OCI-M2 (cell line): ENCODE measurements around the gene SLC26A2.
A peak's percentile ranks its signal among the peaks of the same experiment; 100 is the strongest.

Experiments
- DNase-seq: peaks from one replicate; lab custom pipeline; 2025; ENCODE audit not compliant: unreplicated experiment; lab: John Stamatoyannopoulos, UW

Gene SLC26A2

DNA sequence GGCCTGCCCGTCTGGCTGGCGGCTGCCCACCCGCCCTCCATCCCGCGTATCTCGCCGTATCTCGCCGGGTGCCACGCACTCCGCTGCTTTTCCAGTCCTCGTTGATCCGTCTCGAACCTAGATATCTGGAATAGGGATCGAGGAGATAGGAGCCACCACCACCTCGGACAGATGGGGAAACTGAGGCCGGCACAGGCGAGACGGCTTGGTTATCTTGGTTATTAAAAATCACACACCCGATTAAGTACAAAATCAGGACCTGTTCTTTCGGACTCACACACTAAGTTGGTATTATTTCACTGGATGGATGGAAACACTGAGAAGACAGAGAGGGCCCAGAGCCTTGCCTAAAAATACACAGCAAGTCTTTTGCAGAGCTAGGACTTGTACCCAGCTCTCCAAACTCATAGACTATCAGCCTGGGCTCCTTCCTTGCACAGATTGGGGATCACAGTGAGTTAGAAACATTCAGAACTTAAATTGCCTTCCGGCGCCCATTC, 678 bp downstream of the SLC26A2 start:
- DNase-seq = no peak

DNA sequence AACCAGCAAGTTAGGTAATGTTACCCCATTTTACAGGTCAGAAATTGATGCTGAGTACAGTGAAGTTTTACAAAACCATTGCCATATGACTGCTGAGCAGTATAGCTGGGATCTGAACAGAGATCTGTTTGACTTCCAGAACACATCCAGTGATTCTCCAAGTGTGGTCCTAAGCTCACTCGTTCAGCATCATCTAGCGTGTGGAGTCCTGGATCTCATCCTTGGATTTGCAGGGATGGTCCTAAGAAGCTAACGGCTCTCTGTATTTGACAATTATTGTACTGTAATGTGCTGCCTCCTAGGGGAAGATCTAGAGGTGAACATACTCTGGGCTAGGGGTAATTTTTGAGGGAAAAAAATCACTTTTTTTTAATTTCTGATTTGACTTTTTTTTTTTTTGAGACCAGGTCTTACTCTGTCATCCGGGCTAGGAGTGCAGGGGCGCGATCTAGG, 1.4 kb downstream of the SLC26A2 start:
- DNase-seq = no peak

DNA sequence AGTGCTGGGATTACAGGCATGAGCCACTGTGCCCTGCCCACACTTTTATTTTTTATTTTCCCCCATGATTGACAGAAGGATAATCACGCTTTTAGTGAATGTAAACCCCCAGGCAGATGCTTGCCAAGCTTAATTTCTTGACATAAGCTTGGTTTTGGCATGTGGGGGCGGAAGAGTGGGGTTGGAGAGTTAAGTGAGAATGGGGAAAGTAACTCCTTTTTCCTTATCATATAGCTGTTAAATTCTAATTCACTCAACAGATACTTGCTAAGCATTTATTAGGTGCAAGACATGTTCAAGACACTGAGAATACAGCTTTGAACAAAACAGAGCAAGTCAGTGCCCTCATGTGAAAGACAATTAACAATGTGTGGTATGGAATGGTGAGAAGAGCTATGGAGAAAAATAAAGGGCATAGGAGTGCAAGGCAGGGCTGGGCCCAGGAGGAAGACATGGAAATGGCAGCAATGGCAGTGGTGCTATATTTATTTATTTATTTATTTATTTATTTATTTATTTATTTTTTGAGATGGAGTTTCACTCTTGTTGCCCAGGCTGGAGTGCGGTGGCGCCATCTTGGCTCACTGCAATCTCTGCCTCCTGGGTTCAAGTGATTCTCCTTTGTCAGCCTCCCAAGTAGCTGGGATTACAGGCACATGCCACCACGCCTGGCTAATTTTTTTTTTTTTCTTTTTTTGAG, 2.2 kb downstream of the SLC26A2 start:
- no peak for DNase-seq

- DNase-seq = no peak
Measured at GRCh38 chr5:149963729-149964128, 3.2 kb downstream of the SLC26A2 start.

GRCh38 chr5:149966946-149967345, 6.4 kb downstream of the SLC26A2 start:
- DNase-seq = no peak

DNA sequence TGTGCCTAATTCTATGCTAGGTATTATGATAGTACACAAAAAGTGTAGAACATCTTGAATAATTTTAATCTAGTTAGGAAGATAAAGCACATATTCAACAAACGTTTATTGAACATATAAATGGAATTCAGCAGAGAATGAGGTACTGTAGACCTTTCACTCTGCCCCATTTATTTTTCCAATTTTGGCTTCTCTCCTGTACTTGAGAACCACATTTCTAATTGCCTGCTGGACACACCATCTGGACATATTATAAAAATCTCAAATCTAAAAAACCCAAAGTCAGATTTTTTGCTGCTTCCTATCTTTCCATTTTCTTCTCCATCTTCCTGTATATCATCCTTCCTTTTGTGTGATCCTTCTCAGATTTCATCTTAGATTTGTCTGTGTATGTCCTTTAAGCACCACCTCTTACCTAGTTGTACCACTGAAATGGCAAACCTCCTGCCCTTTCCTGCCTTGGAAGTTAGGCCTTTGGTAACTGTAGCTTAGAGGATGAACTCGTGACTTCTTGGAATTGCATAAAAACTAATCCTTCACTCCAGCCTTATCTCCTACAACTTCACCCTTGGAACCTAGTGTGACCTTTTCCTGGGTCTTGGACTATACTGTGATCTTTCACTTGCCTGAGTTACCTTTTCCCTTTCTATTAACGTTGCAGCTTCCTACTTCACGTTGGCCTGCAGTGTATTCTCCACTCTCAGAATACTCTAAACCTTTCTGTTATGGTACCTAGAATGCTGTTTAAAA, 8.8 kb downstream of the SLC26A2 start:
- no peak for DNase-seq

GRCh38 chr5:149975409-149975808, 14.9 kb downstream of the SLC26A2 start:
- no peak for DNase-seq

- DNase-seq = no peak
Measured at GRCh38 chr5:149979896-149980295, 19.3 kb downstream of the SLC26A2 start.

- DNase-seq = no peak
Measured at GRCh38 chr5:149981206-149981605, 20.6 kb downstream of the SLC26A2 start.

GRCh38 chr5:149982505-149982904, 21.9 kb downstream of the SLC26A2 start:
- DNase-seq = no peak

GRCh38 chr5:149988126-149988525, 27.6 kb downstream of the SLC26A2 start:
- DNase-seq = no peak

DNA sequence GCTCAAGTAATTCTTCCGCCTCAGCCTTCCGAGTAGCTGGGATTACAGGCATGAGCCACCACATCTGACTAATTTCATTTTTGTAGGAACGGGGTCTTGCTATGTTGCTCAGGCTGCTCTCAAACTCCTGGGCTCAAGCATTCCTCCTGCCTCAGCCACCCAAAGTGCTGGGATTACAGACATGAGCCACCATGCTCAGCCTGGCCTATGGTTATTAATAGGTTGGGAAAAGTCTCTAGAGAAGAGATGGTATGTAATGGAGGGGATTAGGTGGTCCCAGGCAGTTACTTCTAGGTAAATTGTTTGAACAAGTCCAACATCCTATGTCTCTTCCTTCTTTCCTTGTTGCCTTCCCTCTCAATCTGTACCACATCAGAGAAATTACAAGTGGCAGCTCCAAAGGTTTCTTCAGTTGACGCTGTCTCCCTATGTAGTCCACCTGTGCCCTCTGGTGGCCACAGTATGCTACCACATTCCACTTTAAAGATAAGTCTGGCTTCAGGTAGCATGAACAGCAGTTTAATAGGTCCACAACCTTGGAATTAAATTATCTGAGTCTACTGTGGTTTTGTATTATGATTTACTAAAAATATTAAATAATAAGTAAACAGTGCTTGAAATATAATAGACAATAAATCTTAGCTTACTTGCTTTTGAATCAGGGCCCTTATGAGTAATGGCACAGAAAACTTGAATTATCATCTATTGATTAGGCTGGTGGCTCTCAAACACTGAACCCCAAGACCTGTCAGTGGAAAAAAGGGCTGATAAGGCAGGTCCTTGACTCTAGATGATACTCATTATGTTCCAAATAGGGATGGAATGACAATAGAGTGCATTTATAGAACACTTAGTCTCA, 30.2 kb downstream of the SLC26A2 start:
- DNase-seq = no peak

GRCh38 chr5:149993471-149993870, 32.9 kb downstream of the SLC26A2 start:
- no peak for DNase-seq

GRCh38 chr5:149995385-149996204, 35.0 kb downstream of the SLC26A2 start:
- DNase-seq = no peak

DNA sequence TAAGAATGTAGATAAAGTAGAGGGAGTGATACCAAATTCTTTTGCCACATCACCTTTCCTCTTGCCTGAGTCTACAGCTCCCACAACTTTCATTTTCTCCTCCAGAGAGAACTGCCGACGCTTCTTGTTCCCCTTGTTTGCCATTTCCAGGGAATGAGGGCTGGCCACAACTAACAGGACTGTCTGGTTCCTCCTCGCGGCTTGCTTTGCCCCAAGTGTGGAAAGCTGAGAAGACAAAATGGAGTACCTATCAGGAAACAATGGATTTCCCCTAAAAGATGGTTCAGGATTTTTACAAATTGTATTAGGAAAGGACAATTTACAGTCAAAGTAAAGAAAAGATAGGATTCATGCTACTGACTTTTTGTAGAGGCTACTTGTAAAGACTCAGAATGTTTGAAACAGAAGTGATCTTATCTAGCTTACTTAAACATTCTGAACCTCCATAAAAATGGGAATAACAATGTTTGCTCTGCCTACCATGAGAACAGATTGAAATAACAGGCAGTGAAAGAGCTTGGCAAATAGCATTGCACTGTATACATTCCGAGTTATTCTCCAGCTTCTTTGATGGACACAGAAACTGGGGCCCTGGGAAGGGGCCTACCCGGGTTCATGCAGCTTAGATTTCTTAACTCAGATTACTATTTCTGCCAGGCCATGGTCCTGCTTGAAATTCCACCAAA, 35.8 kb downstream of the SLC26A2 start:
- DNase-seq = no peak

- DNase-seq = no peak
Measured at GRCh38 chr5:149998281-149998680, 37.7 kb downstream of the SLC26A2 start.

DNA sequence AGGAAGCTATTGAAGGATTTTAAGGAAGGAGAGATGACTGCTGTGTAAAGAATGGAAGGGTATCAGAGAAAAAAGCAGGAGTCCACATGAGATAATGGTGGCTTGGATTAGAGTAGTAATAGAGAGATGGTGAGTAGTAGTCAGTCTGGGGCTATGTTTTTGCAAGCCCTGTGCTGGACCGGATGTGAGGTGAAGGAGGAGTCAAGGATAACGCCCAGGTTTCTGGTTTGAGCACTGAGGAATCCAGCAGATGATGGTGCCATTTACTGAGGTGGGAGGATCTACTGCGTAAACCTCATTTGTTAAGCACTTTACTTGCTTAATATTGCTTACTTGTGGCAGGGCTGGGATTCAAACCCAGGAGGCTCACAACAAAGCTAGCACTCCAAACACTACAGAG, 38.8 kb downstream of the SLC26A2 start:
- no peak for DNase-seq

- no peak for DNase-seq
Measured at GRCh38 chr5:149999866-150000255, 39.3 kb downstream of the SLC26A2 start.

DNA sequence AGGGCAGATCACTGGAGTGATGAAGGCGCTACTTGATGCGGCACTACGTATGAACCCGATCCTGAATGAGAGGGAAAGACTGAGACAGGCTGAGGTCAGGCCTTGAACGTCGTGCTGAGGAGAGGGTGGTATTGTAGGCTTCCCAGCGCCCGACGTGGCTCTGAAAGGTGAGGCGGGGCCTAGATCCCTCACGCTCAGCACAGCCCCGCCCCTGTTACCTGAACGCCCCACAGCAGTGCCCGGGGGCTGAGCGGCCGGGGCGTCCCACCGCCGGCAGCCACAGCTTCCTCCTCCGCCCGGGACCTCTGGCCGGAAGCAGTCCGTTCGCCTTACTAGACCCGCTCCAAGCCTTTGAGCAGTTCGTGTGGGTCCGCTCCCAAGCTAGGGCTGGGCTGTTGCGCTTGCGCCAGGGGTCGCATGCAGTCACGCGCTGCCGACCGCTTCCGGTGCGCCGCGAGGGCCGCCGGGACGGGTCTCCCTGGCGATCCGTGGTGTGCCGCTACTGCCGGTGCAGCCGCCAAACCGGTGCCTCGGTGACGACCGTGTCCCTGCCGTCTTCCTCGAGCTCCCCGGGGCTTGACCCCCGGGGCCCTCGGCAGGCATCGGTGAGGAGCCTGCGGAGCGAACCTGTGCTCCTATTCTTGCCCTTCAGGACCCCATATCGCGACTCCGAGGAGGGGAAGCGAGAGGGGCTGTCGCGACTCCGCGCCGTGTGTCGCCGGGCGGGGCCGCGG, 39.9 kb downstream of the SLC26A2 start, which contains the start of the genes HMGXB3 and TIGD6:
TSS of gene HMGXB3 (plus strand) at position 484 of the 734 bp plus-strand sequence. CDS start 4,114 bp downstream, outside the sequence.
TSS of gene TIGD6 (minus strand) at position 399 of the 734 bp plus-strand sequence. CDS start 4,306 bp downstream, outside the sequence.
- peak; percentile 26 for DNase-seq
